Activated T-cell treated with anti-CD3 and anti-CD28 coated beads, Interleukin-2, amount 50 U/mL, for 4 hours (primary cell): ENCODE measurements around the gene OMP. TPM values are rescaled to one million over a fixed set of nuclear protein-coding genes. Genes with fewer than 3 reads are reported as not detected.

Source experiments
- ATAC-seq, 2 donors: fragments of 200-7000 bp; cut with Tn5 transposase; one replicate each; pipeline ENCODE4 v1.10.0; 2021
- DNase-seq: peaks from one replicate; pipeline ENCODE4 v3.0.0-alpha.2; 2020
- H3K27me3 Mint-ChIP-seq: one replicate; pipeline ENCODE4 v1.8.0; 2021; ENCODE audit warnings: low read depth, mixed read lengths
- H3K36me3 Mint-ChIP-seq: one replicate; pipeline ENCODE4 v1.8.0; 2022; ENCODE audit warnings: mixed read lengths; ENCODE audit not compliant: insufficient read depth
- H3K4me1 Mint-ChIP-seq: one replicate; pipeline ENCODE4 v1.8.0; 2021; ENCODE audit warnings: low read depth, mixed read lengths
- H3K4me3 Mint-ChIP-seq: one replicate; pipeline ENCODE4 v1.8.0; 2021; ENCODE audit warnings: mild to moderate bottlenecking, moderate library complexity, mixed read lengths
- H3K9me3 Mint-ChIP-seq: one replicate; pipeline ENCODE4 v1.8.0; 2021; ENCODE audit warnings: mixed read lengths
- total RNA-seq, 3 donors: library from RNA; stranded (reverse); gene quantifications; one replicate each; pipeline ENCODE4 v1.2.1, GENCODE V29; 2021

The OMP gene
- total RNA-seq, 3 donors from 2014 or later: not detected

- ATAC-seq (no peak), DNase-seq (no peak)
- H3K36me3 Mint-ChIP-seq: no peaks in the 10 kb centered on the region
- H3K9me3 Mint-ChIP-seq: no peaks in the 10 kb centered on the region
- no peak overlapping the region for H3K4me3 Mint-ChIP-seq
- H3K27me3 Mint-ChIP-seq: peaks cover 25% of the 10 kb centered on the region
- H3K4me1 Mint-ChIP-seq: peaks cover 7% of the 10 kb centered on the region
Measured at GRCh38 chr11:77137421-77137820, 34.8 kb downstream of the OMP start.

GRCh38 chr11:77138106-77138649 lies 35.5 kb downstream of the OMP start:
- Mint-ChIP-seq H3K4me1 (peaks cover 11% of the 10 kb centered on the region), H3K36me3 (no peaks in the 10 kb centered on the region), H3K9me3 (no peaks in the 10 kb centered on the region), H3K4me3 (no peak overlapping the region), H3K27me3 (peaks cover 25% of the 10 kb centered on the region)
- no peak for ATAC-seq
- DNase-seq: no peak

- Mint-ChIP-seq H3K4me3 (no peak overlapping the region), H3K9me3 (no peaks in the 10 kb centered on the region), H3K36me3 (no peaks in the 10 kb centered on the region), H3K4me1 (peaks cover 12% of the 10 kb centered on the region), H3K27me3 (peaks cover 25% of the 10 kb centered on the region)
- ATAC-seq: no peak
- DNase-seq: no peak
Measured at GRCh38 chr11:77139201-77139600, 36.6 kb downstream of the OMP start.

GRCh38 chr11:77140231-77140851 lies 37.7 kb downstream of the OMP start:
- DNase-seq (no peak), ATAC-seq (no peak)
- Mint-ChIP-seq H3K36me3 (no peaks in the 10 kb centered on the region), H3K4me1 (peaks cover 12% of the 10 kb centered on the region), H3K4me3 (no peak overlapping the region), H3K9me3 (no peaks in the 10 kb centered on the region), H3K27me3 (peaks cover 25% of the 10 kb centered on the region)

- Mint-ChIP-seq H3K4me3 (no peak overlapping the region), H3K9me3 (no peaks in the 10 kb centered on the region), H3K4me1 (peaks cover 12% of the 10 kb centered on the region), H3K36me3 (no peaks in the 10 kb centered on the region), H3K27me3 (peaks cover 25% of the 10 kb centered on the region)
- ATAC-seq (peak in 1 of 2 donors; percentile 10), DNase-seq (no peak)
Measured at GRCh38 chr11:77141034-77141433, 38.4 kb downstream of the OMP start.

- H3K36me3 Mint-ChIP-seq: no peaks in the 10 kb centered on the region
- H3K4me3 Mint-ChIP-seq: no peak overlapping the region
- H3K9me3 Mint-ChIP-seq: no peaks in the 10 kb centered on the region
- peaks cover 12% of the 10 kb centered on the region for H3K4me1 Mint-ChIP-seq
- ATAC-seq: no peak
- no peak for DNase-seq
- peaks cover 22% of the 10 kb centered on the region for H3K27me3 Mint-ChIP-seq
Measured at GRCh38 chr11:77141475-77141874, 38.8 kb downstream of the OMP start.

GRCh38 chr11:77142091-77142975 lies 39.7 kb downstream of the OMP start:
- H3K9me3 Mint-ChIP-seq: no peaks in the 10 kb centered on the region
- ATAC-seq (peak; percentile 61 to 69), DNase-seq (no peak)
- H3K36me3 Mint-ChIP-seq: no peaks in the 10 kb centered on the region
- no peak overlapping the region for H3K4me3 Mint-ChIP-seq
- peaks cover 15% of the 10 kb centered on the region for H3K4me1 Mint-ChIP-seq
- peaks cover 20% of the 10 kb centered on the region for H3K27me3 Mint-ChIP-seq

- ATAC-seq (no peak), DNase-seq (no peak)
- H3K36me3 Mint-ChIP-seq: no peaks in the 10 kb centered on the region
- H3K4me3 Mint-ChIP-seq: no peak overlapping the region
- H3K27me3 Mint-ChIP-seq: peaks cover 14% of the 10 kb centered on the region
- peaks cover 20% of the 10 kb centered on the region for H3K4me1 Mint-ChIP-seq
- H3K9me3 Mint-ChIP-seq: no peaks in the 10 kb centered on the region
Measured at GRCh38 chr11:77143405-77144020, 40.9 kb downstream of the OMP start.

GRCh38 chr11:77144196-77144856 lies 41.7 kb downstream of the OMP start:
- H3K4me1 Mint-ChIP-seq: peaks cover 22% of the 10 kb centered on the region
- no peak for DNase-seq
- H3K9me3 Mint-ChIP-seq: no peaks in the 10 kb centered on the region
- no peak overlapping the region for H3K4me3 Mint-ChIP-seq
- peaks cover 6% of the 10 kb centered on the region for H3K27me3 Mint-ChIP-seq
- no peak for ATAC-seq
- H3K36me3 Mint-ChIP-seq: no peaks in the 10 kb centered on the region

- H3K4me1 Mint-ChIP-seq: peaks cover 22% of the 10 kb centered on the region
- no peaks in the 10 kb centered on the region for H3K36me3 Mint-ChIP-seq
- no peak overlapping the region for H3K4me3 Mint-ChIP-seq
- ATAC-seq (no peak), DNase-seq (no peak)
- H3K9me3 Mint-ChIP-seq: no peaks in the 10 kb centered on the region
- peaks cover 2% of the 10 kb centered on the region for H3K27me3 Mint-ChIP-seq
Measured at GRCh38 chr11:77144857-77145428, 42.3 kb downstream of the OMP start.

- H3K36me3 Mint-ChIP-seq: no peaks in the 10 kb centered on the region
- H3K4me1 Mint-ChIP-seq: peaks cover 26% of the 10 kb centered on the region
- no peaks in the 10 kb centered on the region for H3K27me3 Mint-ChIP-seq
- ATAC-seq (no peak), DNase-seq (no peak)
- H3K9me3 Mint-ChIP-seq: no peaks in the 10 kb centered on the region
- no peak overlapping the region for H3K4me3 Mint-ChIP-seq
Measured at GRCh38 chr11:77146261-77147035, 43.8 kb downstream of the OMP start.

GRCh38 chr11:77147036-77147315 lies 44.3 kb downstream of the OMP start:
- DNase-seq: no peak
- no peak for ATAC-seq
- no peaks in the 10 kb centered on the region for H3K36me3 Mint-ChIP-seq
- H3K27me3 Mint-ChIP-seq: no peaks in the 10 kb centered on the region
- no peaks in the 10 kb centered on the region for H3K9me3 Mint-ChIP-seq
- no peak overlapping the region for H3K4me3 Mint-ChIP-seq
- peaks cover 28% of the 10 kb centered on the region for H3K4me1 Mint-ChIP-seq

GRCh38 chr11:77147668-77148321 lies 45.2 kb downstream of the OMP start:
- H3K36me3 Mint-ChIP-seq: no peaks in the 10 kb centered on the region
- peaks cover 31% of the 10 kb centered on the region for H3K4me1 Mint-ChIP-seq
- no peak for DNase-seq
- no peaks in the 10 kb centered on the region for H3K9me3 Mint-ChIP-seq
- H3K4me3 Mint-ChIP-seq: peak overlapping the region; percentile 55
- H3K27me3 Mint-ChIP-seq: no peaks in the 10 kb centered on the region
- peak; percentile 45 to 61 for ATAC-seq
